Mammary epithelial cell (primary cell): ENCODE data around the gene ZNF365.

Experiments
- CTCF ChIP-seq, 2 donors: IDR thresholded peaks in 1 of 2; conservative IDR thresholded peaks in 1 of 2; 2 replicates each; pipeline ENCODE4 v1.5.1; 2011 to 2012; ENCODE audit warnings: inconsistent platforms in 2 of 2, low read length in 2 of 2, mild to moderate bottlenecking in 2 of 2, control low read depth in 1 of 2, low read depth in 1 of 2; ENCODE audit not compliant: insufficient read depth in 1 of 2; ENCODE audit errors: extremely low read depth in 1 of 2
- EZH2 ChIP-seq: IDR thresholded peaks from 2 replicates; pipeline ENCODE4 v1.6.1; 2012; ENCODE audit warnings: low read length, inconsistent platforms, borderline replicate concordance

DNA sequence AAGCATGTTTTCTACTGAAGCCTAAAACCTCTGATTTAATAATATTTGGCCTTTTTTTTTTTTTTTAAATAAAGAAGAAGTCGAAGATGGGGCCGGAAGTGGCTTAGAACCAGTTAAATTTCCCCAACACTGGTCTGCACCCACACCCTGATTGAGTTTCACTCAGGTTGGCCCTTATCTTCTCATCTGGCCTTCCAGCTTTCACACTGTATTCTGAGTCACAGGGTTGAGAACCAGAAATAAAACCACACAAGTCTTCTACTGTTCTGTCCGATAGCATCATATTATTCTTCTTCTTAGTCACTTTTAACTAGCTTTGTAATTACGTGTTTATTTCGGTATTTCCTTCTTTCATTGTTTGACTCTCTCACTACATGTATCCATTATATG lies 9.9 kb downstream of the ZNF365 start:
- no peak for TF ChIP-seq CTCF (conservative IDR thresholded peaks at IDR 0.05 in 1 of 2, IDR thresholded peaks at IDR 0.05 in 1 of 2; ENCODE audit: extremely low read depth in 1 of 2, insufficient read depth in 1 of 2, low read depth in 1 of 2, low read length in 2 of 2)
- TF ChIP-seq EZH2 = no peak
